Stimulated activated CD8-positive, alpha-beta memory T cell treated with anti-CD3 and anti-CD28 coated beads, Interleukin-4, amount 100 ng/mL, for 1 hour (primary cell): ENCODE data around the gene NCK1.

Experiments
- DNase-seq, 2 donors: peaks; one replicate each; pipeline ENCODE4 v3.0.0-alpha.2; 2020; ENCODE audit warnings: low read depth in 2 of 2, low spot score in 1 of 2

Gene NCK1

DNA sequence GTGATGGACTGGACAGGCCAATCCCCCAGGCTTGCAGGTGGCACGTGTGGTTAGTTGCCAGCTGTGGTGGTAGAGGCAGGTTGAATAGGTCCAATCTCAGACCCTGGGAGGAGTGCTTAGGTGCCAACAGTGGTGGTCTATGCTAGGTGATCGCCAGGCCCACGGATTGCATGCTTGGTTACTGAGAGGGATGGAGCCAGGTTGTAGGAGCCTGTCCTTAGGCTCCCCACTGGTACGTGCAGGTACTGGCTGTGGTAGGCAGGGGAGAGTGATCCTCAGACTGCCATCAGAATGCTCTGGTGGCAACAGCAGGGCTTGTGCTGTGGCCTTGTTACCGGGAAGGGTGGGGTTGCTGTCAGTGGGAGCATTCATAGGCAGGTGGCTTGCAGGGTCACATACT lies 44.7 kb downstream of the NCK1 start:
- DNase-seq: no peak

DNA sequence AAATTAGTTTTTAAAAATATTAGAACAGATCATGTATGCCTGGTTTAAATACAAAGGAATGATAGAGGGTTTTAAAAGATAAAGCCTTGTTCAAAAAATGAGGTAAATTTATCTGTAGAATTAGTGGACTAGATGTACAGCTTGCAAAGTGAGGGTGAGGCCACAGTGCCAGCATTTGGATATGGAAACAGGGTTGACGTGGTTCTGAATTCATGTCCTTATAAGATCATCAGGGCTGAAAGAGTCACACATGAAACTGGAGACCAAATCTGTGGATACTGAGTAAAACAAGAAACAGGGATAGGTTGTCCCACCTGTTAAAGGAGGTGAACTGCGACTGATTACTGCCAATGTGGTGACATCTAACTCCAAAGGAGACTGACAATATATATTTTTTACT lies 46.3 kb downstream of the NCK1 start:
- no peak for DNase-seq

DNA sequence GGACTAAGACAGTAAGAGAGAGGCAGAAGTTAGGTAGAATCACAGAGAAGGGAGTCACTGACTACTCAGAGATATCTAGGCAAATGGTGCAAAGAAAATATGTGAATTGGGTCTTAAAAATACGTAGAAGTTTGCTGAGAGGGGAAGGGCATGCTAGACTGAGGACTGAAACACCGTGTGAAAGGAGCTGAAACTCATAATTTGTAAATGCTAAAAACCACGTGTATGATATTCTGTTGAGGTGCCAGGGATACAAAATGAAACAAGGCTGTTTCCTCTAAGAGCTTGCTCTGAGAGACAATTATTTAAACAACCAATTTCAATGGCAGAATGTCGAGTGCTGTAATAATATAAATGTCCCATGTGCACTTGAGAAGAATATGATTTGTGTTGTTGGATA lies 47.2 kb downstream of the NCK1 start:
- DNase-seq: no peak

DNA sequence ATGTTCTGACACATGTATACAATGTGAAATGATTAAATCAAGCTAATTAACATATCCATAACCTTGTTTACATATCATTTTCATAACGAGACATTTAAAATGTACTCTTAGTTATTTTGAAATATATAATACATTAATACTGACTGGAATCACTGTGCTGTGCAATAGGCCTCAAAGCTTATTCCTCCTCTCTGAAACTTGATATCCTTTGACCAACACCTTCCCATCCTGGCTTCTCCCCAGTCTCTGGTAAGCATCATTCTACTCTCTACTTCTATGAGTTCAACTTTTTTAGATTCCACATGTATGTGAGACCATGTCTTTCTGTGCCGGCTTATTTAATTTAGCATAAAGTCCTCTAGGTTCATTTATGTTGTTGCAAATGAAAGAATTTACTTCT lies 48.7 kb downstream of the NCK1 start:
- DNase-seq: no peak

DNA sequence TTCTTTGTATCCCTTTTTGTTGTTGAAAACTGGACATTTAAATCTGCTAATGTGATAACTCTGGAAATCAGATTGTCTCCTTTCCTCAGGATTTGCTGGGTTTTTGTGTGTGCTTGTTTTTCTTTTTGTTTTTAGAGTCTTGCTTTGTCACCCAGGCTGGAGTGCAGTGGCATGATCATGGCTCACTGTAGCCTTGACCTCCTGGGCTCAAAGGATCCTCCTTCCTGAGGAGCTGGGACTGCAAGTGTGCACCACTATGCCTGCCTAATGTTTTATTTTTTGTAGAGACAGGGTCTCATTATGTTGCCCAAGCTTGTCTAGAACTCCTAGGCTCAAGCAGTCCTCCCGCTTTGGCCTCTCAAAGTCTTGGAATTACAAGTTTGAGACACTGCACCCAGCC lies 51.2 kb downstream of the NCK1 start:
- no peak for DNase-seq

DNA sequence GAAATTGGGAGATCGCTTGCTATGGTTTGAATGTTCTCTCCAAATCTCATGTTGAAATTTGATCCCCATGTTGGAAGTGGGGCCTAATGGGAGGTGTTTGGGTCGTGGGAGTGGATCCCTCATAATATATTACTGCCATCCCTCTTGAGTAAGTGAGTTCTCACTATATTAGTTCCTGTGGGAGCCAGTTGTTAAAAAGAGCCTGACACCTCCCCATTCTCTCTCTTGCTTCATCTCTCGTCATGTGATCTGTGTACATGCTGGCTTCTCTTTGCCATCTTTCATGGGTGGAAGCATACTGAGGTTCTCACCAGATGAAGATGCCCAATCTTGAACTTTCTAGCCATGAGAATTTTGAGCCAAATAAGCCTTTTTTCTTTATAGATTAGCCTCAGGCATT lies 52.7 kb downstream of the NCK1 start:
- no peak for DNase-seq

DNA sequence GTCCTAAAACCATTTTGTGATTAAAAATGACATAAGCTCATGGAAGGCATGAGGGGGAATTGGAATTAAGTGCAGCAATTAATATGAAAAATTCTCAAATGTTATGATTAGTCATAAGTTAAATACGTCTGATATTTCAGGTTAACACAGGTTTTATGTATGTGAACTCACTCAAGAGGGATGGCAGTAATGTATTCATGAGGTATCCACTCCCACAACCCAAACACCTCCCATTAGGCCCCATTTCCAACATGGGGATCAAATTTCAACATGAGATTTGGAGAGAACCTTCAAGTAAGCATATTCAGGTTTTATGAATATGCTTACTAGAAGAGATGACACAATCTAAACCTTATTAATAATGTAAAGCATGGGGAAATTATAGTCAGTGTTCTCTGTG lies 54.2 kb downstream of the NCK1 start:
- no peak for DNase-seq

DNA sequence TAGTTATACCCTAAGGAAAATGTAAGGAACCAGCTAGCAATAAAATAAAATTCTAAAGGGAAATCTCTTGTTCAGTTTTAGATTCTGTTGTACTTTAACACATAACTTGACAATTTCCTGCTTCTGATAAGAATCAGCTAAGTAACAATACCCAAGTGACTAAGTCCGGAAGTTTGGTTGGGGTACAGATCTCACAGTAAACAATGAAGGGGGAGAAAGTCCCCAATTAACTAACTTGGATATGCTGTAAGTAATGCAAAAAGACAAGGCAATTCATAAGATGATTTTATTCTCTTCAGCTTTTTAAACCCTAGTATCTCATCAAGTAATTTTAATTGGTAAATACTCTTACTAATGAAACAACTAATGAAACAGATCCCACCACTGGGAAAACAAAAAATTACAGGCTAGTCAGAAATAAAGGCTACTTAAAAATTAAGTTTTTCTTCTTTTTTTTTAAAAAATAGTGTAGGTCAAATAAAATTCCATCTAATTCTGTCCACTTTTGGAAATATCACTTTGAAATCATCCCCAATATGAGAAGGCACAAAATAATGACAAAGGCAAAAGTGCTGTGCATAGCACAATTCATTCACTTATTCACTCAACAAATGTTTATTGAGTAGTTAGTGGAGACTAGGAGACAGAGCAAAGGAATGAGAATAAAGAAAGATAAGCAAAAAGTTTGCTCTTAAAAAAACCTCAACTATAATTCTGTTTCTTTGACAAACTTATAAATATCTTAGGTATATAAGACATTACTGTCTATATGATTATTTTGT lies 58.0 kb downstream of the NCK1 start:
- DNase-seq: no peak

DNA sequence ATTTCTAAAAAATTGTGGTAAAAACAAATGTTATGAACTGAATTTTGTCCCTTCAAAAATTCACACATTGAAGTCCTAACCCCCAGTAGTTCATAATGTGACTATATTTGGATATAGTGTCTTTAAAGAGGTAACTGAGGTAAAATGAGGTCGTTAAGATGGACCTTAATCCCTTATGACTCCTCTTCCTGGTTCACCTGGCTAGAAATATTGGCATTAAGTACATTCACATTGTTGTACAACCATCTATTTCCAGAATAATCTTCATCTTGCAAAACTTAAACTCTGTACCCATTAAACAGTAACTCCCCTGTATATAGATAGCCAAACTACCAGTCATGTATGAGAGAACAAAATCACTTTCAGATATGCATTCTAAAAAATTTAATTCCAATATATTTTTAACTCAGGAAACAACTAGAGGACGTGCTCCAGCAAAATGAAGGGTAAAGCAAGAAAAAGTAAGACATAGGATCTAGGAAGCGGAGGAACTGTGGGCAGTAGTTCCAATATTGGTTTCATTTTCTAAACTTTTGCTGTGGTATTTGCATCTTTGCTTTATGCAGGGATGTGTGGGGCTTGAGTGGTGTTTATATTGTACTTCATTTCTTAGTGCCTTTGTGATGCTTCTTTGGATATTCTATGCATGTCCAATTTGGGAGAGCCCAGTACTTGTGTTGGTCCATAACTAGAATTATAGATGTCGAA lies 59.0 kb downstream of the NCK1 start:
- no peak for DNase-seq

DNA sequence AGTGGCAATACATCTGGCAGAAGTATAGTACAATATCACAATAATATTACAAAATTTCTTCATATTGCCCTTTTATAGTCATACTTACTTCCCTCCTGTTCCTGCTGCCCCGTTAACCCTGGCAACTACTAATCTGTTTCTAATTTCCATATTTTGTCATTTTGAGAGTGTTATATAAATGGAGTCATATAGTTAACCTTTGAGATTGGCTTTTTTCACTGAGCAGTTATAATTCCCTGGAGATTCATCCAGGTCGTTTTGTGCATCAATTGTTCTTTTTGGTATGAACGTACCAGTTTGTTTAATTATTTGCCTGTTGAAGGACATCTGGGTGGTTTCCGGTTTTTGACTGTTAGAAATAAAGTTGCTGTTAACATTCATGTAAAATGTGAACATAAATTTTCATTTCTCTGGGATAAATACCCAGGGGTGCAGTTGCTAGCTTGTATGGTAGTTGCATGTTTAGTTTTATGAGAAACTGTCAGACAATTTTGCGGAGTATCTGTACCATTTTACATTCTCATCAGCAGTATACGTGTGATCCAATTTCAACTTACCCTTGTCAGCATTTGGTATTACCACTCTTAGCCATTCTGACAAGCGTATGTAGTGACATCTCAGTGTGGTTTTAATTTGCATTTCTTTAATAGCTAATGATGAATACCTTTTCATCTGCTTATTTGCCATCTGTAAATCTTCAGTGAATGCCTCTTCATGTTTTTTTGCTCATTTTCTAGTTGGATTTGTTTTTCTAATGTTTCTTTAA lies 63.6 kb downstream of the NCK1 start:
- DNase-seq: no peak

DNA sequence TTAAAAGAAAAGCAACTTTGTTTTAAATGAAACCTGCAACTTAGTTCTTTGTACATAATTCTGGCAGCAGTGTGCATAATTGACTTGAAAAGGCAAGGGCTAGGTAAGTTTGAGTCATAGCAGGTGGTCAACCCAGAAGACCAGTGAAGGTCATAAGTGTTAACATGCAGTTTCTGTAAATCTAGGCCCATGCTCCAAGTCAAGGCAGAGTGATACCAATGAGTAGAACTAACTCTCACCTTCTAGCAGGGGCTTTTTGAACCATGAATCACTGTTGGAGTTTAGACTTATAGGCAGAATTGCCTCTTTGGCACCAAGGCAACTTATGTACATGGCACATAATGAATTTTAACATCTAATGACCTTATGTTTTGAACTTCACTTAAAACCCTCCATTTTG lies 66.2 kb downstream of the NCK1 start:
- DNase-seq: no peak

DNA sequence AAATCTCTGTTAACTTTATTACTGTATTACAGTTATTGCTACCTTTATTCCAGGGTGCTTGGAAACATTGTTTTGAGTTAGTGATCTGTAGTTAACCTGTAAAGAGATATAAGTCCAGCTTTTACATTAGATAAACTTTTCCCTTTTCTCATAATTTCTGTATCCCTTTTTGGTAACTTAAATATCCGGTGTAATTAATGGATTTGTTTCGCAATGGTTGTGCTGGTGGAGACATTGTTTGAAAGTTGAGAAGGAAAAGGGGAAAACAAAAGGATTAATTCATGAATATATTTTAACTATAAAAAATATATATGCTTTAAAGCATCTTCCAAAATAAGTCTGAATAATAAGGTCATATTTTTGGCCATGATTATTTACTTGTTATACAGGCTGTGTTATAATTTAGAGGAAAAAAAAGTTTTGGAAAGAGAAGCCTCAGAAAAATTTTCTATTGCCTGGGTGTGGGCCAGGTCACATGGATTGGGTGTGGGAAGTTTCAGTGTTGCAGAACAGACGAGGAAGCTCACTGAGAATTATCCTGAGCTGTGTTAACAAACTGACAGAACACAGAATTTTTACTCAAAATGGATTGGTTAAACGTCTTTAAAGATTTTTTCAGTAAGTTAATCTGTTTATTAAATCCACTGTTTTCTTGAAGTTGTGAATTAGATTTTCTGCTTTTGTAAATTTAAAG lies 68.1 kb downstream of the NCK1 start:
- DNase-seq: no peak

DNA sequence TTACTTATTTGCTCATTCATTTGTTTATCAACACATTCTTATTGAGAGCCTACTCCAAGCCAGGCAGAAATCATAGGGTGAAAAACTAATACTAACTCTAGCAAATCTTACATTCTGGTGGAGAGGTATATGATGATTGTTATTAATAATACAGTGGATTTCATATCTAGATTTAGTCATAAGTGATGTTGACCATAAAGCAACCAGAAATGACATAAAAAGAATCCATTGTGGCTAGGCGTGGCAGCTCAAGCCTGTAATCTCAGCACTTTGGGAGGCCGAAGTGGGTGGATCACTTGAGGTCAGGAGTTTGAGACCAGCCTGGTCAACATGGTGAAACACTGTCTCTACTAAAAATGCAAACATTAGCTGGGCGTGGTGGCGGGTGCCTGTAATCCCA lies 69.6 kb downstream of the NCK1 start:
- no peak for DNase-seq

DNA sequence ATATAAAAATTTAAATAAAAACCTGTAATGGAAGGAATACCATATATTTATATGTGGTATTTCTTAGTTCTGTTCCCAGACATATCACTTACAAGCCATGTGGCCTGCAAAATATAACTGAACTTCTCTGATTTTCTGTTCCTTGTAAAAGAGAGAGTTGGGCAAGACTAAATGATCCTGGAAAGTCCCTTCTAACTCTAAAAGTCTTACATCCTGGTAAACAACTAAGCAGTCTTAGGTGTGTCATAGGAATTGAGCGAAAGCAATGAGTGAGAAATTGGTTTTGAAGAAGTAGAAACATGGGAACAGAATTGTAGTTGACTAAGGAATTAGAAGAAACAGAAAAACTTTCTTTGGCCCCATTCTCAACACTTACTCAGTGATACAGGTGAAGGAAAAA lies 70.5 kb downstream of the NCK1 start:
- no peak for DNase-seq

DNA sequence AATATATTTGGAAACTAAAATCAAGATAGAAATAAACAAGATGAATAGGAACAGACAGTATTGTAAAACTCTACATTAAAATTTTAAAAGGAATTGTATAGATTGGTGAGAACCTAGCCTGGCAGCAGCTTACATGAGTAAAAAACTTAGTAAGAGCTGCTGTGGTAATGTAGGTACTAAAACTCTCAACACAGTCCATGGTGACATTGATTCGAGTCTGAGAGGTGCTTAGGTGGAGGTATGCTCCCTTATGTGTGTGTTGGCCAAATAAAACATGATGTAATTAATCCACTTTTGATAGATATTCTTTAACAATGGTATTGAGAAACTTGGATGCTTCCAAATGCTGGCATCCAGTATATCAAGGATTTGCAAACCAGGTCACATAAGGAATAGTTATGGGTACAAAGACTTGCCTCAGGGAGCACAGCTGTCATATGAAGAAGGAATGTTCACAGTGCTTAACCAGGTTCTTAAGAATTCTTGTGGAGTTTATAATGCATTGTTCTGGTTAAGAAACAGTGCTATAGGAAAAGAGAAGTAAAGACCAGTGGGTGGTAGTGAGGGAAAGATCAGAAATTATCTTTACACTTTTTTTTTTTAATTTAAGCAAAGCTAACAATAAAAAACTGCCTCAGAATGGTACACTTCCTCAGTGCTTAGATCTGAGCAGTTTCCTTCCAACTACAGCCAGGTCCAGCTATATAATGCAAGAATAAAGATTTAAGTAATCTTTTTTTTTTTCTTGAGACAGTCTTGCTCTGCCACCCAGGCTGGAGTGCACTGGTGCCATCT lies 71.2 kb downstream of the NCK1 start:
- DNase-seq: no peak

DNA sequence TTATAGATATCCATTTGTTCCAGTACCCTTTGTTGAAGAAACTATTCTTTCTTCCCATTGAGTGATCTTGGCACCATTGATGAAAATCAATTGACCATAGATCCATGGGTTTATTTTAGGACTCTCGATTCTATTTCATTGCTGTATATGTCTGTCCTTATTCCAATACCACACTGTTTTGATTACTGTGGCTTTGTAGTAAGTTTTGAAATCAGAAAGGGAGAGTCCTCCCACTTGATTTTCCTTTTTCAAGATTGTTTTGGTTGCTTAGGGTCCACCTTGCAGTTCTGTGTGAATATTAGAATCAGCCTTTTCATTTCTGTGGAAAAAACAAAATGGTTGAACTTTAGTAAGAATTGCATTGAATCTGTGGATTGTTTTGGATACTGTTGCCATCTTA lies 75.2 kb downstream of the NCK1 start:
- DNase-seq: no peak

DNA sequence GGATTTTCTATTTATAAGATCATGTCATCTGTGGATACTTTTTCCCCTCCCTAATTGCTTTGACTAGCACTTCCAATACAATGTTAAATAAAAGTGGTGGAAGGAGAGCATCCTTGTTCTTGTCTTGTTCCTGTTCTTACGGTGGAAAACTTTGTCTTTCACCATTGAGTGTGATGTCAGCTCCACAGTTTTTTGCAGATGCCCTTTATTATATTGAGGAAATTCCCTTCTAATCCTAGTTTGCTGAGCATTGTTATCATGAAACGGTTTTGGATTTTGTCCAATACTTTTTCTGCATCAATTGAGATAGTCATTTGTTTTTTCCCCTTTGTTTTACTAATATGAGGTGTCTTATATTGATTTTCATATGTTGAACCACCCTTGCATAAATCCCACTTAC lies 75.8 kb downstream of the NCK1 start:
- DNase-seq: no peak

DNA sequence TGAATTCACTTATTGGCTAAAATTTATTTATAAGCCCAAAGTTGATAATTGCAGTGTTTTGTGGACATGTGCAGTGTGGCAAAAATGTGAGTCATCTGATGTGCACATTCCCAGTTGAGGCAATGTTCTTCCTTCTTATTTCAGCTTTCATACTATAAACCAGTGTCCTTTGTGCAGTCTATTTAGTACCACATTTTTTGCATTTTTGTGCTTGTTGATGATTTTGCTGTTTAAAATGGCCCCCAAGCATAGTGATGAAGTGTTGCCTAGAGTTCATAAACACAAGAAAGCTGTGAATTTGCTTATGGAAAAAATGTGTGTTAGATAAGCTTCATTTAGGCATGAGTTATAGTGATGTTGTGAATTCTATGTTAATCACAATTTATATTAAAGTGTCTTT lies 76.3 kb downstream of the NCK1 start:
- no peak for DNase-seq

DNA sequence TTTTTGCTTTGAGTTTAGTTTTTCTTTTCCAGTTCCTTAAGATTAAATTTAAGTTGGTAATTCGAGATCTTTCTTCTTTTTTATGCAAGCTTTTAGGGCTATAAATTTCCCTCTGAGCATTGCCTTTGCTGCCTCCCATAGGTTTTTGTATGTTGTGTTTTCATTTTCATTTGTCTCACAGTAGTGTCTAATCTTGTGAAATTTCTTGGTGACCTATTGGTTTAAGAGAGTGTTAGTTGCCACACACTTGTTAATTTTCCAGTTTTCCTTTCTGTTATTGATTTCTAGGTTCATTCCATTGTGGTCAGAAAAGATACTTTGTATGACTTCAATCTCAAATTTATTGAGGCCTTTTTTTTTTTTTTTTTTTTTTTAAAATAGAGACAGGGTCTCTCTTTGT lies 77.5 kb downstream of the NCK1 start:
- no peak for DNase-seq

DNA sequence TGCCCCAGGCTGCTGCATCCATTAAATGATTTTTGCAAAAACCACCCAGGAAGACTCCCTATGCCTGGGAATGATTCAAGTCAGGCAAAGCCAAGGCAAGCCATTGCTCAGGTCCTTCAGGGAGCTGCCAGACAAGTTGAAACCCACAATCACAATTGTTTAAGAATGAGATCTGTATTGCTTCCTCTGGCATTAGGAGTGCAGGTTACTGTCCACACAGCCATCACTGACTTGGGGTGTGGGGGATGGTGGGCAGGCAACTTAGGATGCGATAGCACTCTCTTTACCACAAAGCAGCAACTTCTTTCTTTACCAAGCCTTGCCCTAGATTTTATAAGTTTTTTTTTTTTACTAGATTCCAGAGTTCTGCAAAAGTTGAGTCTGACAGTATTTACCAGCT lies 80.8 kb downstream of the NCK1 start:
- DNase-seq: no peak

DNA sequence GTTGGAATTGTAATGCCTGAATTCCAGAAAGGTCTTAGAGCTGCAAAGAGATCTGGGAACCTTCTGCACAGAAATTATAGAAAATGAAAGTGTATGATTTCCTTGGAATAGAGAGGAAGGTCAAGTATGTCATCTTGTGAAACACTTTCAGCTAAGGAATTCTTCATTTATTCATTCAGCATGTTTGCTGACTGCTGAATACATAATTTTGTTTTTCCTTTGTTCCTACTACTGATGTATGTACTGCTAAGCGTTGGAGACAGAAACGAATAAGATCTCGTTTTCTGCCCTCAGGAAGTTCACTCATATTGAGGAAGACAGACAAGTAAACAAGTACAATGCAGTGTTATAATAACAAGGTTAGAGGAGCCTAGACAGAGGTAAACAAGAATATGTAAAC lies 81.4 kb downstream of the NCK1 start:
- DNase-seq: no peak
